K562 (cell line): ENCODE measurements around the gene PLPPR1. TPM values are rescaled to one million over a fixed set of nuclear protein-coding genes. Genes with fewer than 3 reads are reported as not detected.

Experiments used
- ATAC-seq: fragments of 200-7000 bp; cut with Tn5 transposase; 3 replicates; pipeline ENCODE4 v1.9.1; 2020; ENCODE audit warnings: moderate library complexity
- BruUV-seq: library from RNA; stranded (reverse); fragments of 400-500 nt; replicated peaks from 2 replicates; lab custom pipeline; 2021; lab: Mats Ljungman, UMichigan
- CTCF ChIA-PET: fragments of 300-600 bp; formaldehyde crosslinking; extraction: SDS; loops from one replicate; lab custom pipeline; 2021; ENCODE audit warnings: low intra/inter-chr PET ratio; lab: Yijun Ruan, JAX
- POLR2A ChIA-PET: fragments of 300-600, 350-650 bp; sonication (Branson Sonifier 250); formaldehyde crosslinking; extraction: SDS; loops from one replicate; lab custom pipeline; 2021; ENCODE audit warnings: antibody characterized with exemption, inconsistent platforms; lab: Yijun Ruan, JAX
- DNase-seq, 4 experiments: peaks; one replicate each; pipeline versions ENCODE4 v3.0.0 to v3.0.0-alpha.2; 2011 to 2018; ENCODE audit warnings: low spot score in 3 of 4, mixed read lengths in 3 of 4; ENCODE audit errors: extremely low read depth in 1 of 4
- FAIRE-seq: peaks from 2 replicates; lab custom pipeline; 2011; peaks lifted over from hg19 to GRCh38; lab: Jason Lieb, UNC
- H2AFZ ChIP-seq: 2 replicates; pipeline ENCODE4 v1.6.0; 2011; ENCODE audit warnings: low read depth, low read length, control low read depth, inconsistent platforms
- H3K27ac ChIP-seq: fragments of 200-600 bp; 3 replicates; pipeline ENCODE4 v1.8.0; 2011; ENCODE audit warnings: low read depth, mild to moderate bottlenecking, control low read depth, inconsistent platforms, low read length, moderate library complexity, mixed read lengths; ENCODE audit errors: extremely low read depth
- H3K27me3 ChIP-seq, 2 experiments: fragments of 300-600 bp in 1 of 2; 2 replicates in 1 of 2; 3 replicates in 1 of 2; pipeline versions ENCODE4 v1.6.0 to v1.8.0; 2011; ENCODE audit warnings: inconsistent platforms in 2 of 2, low read length in 2 of 2, mild to moderate bottlenecking in 1 of 2, mixed read lengths in 1 of 2, moderate library complexity in 1 of 2; ENCODE audit not compliant: control insufficient read depth in 2 of 2, insufficient read depth in 2 of 2
- H3K36me3 ChIP-seq: fragments of 300-600 bp; 3 replicates; pipeline ENCODE4 v1.8.0; 2011; ENCODE audit warnings: mild to moderate bottlenecking, low read length, inconsistent platforms; ENCODE audit not compliant: control insufficient read depth, insufficient read depth
- H3K4me1 ChIP-seq, 2 experiments: fragments of 200-600 bp in 1 of 2; replicated peaks in 1 of 2; 2 replicates in 1 of 2; 3 replicates in 1 of 2; pipeline versions ENCODE4 v1.5.1 to v1.8.0; 2011; ENCODE audit warnings: inconsistent platforms in 2 of 2, low read length in 2 of 2, mild to moderate bottlenecking in 1 of 2, mixed read lengths in 1 of 2, moderate library complexity in 1 of 2; ENCODE audit not compliant: control insufficient read depth in 2 of 2, insufficient read depth in 2 of 2
- H3K4me2 ChIP-seq: 2 replicates; pipeline ENCODE4 v1.6.1; 2011; ENCODE audit warnings: low read length, control low read depth, inconsistent platforms, mixed read lengths; ENCODE audit not compliant: insufficient read depth
- H3K4me3 ChIP-seq: fragments of 200-600 bp; sonication (generic), shearing (Covaris generic); 2 replicates; pipeline ENCODE4 v1.5.1; 2016; ENCODE audit warnings: control low read depth, inconsistent platforms
- H3K79me2 ChIP-seq: fragments of 200-600 bp; 3 replicates; pipeline ENCODE4 v1.8.0; 2011; ENCODE audit warnings: low read length, inconsistent platforms; ENCODE audit not compliant: control insufficient read depth, insufficient read depth
- H3K9ac ChIP-seq, 2 experiments: 2 replicates each; pipeline versions ENCODE4 v1.6.0 to v1.6.1; 2011; ENCODE audit warnings: low read depth in 2 of 2, low read length in 2 of 2, control low read depth in 1 of 2, inconsistent platforms in 1 of 2, mild to moderate bottlenecking in 1 of 2, mixed read lengths in 1 of 2; ENCODE audit not compliant: insufficient read depth in 1 of 2
- H3K9me1 ChIP-seq: one replicate; pipeline ENCODE4 v1.6.0; 2011; ENCODE audit warnings: inconsistent platforms, mild to moderate bottlenecking, low read length, moderate library complexity; ENCODE audit not compliant: control insufficient read depth, insufficient read depth
- H3K9me3 ChIP-seq: replicated peaks from 2 replicates; pipeline ENCODE4 v1.5.1; 2011; ENCODE audit warnings: low read depth, low read length, inconsistent platforms; ENCODE audit not compliant: control insufficient read depth, insufficient read depth
- H4K20me1 ChIP-seq: replicated peaks from 2 replicates; pipeline ENCODE4 v1.6.1; 2011; ENCODE audit warnings: low read length, inconsistent platforms, mixed read lengths; ENCODE audit not compliant: control insufficient read depth, insufficient read depth
- CBFA2T3 ChIP-seq: fragments of 450-650 bp; IDR thresholded peaks from 2 replicates; pipeline ENCODE4 v1.6.1; 2017
- CBX5 ChIP-seq: IDR thresholded peaks from 2 replicates; pipeline ENCODE4 v1.6.1; 2014; ENCODE audit warnings: low read depth, borderline replicate concordance
- NR4A1 ChIP-seq, 2 experiments: fragments of 250-450 bp in 1 of 2; fragments of 450-650 bp in 1 of 2; sonication (Bioruptor Pico) in 1 of 2; IDR thresholded peaks; 2 replicates each; pipeline versions ENCODE4 v1.4.0 to v1.6.1; 2016 to 2020; ENCODE audit warnings: mild to moderate bottlenecking in 2 of 2, missing compliant biosample characterization in 1 of 2, missing genetic modification characterization in 1 of 2, moderate library complexity in 1 of 2
- XRCC3 ChIP-seq: fragments of 450-650 bp; IDR thresholded peaks from 2 replicates; pipeline ENCODE4 v1.6.1; 2017; ENCODE audit warnings: mild to moderate bottlenecking, moderate library complexity
- ZNF445 ChIP-seq: fragments of 250-450 bp; sonication (Bioruptor Pico); IDR thresholded peaks from 2 replicates; pipeline ENCODE4 v1.4.0; 2020; ENCODE audit warnings: low read depth, mild to moderate bottlenecking, moderate library complexity
- WGBS: fragments of 100-300 bp; shearing (Covaris generic); methylation state at CpG from one replicate; pipeline ENCODE4 v1.1.6; 2016; ENCODE audit warnings: low coverage, mixed read lengths; ENCODE audit not compliant: insufficient coverage; ENCODE audit errors: missing lambda C conversion rate; 5-methylcytosine and 5-hydroxymethylcytosine counted together
- in situ Hi-C: fragments of 300-500 bp; cut with MboI; formaldehyde crosslinking; loops from 4 replicates; pipeline ENCODE4 v1.15.0; 2018; ENCODE audit warnings: inconsistent platforms, mixed read lengths
- intact Hi-C: fragments of 100-400 bp; cut with micrococcal nuclease; formaldehyde crosslinking; loops from 2 replicates; pipeline ENCODE4 v1.14.2; 2022
- polyA plus RNA-seq, 8 experiments: library from polyadenylated mRNA; depleted of rRNA in 4 of 8; stranded (reverse) in 5 of 8; unstranded in 3 of 8; fragments of >200 nt; fragmentation: Nextera tagmentation in 2 of 8; fragmentation: Illumina TruSeq in 1 of 8; extraction: Ambion mirVana in 2 of 8; extraction: Trizol in 1 of 8; gene quantifications; 2 replicates each; pipeline versions ENCODE4 v1.2.1 to v1.2.3, GENCODE V29; 2011 to 2014; ENCODE audit warnings: inconsistent platforms in 1 of 8, missing spikeins in 1 of 8
- total RNA-seq, 7 experiments: library from RNA; depleted of rRNA in 6 of 7; stranded (reverse); fragments of >200 nt in 6 of 7; fragmentation: Illumina TruSeq in 2 of 7; extraction: Trizol in 2 of 7; gene quantifications; 2 replicates each; pipeline versions ENCODE4 v1.2.1 to v1.2.3, GENCODE V29; 2011 to 2021; ENCODE audit warnings: low replicate concordance in 1 of 7
- TF ChIP-seq, protein P1 (sequence below): fragments of 250-450 bp; sonication (Bioruptor Pico); IDR thresholded peaks from 2 replicates; pipeline ENCODE4 v1.4.0; 2020

The PLPPR1 gene
- total and polyA plus RNA-seq, 9 of the 15 experiments (the other 6 are each of a cell fraction or from before 2014, with no cell fraction given) = not detected

DNA sequence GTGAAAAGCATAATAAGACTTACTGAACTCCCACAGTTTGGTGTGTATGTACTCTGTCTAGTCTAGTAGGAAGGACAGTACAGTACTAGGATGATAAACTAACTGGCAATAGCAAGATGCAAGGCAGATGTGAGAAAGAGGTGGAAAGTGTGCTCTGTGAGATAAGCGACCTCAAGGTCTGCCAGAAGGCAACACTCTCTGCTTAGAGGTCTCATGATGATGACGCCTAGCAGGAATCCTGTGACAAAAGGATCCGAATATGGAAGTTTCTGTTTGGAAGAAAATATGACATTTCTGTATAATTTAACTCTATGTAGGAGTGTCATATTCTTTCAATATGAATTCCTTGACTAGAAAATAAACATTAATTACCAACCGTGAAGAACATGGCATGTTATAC, 112.2 kb downstream of the PLPPR1 start:
- no peak for TF ChIP-seq NR4A1 (CRISPR knock-in tag; IDR thresholded peaks at IDR 0.05)
- no peak for TF ChIP-seq NR4A1 (tag; IDR thresholded peaks at IDR 0.05)
- TF ChIP-seq, protein P1, sequence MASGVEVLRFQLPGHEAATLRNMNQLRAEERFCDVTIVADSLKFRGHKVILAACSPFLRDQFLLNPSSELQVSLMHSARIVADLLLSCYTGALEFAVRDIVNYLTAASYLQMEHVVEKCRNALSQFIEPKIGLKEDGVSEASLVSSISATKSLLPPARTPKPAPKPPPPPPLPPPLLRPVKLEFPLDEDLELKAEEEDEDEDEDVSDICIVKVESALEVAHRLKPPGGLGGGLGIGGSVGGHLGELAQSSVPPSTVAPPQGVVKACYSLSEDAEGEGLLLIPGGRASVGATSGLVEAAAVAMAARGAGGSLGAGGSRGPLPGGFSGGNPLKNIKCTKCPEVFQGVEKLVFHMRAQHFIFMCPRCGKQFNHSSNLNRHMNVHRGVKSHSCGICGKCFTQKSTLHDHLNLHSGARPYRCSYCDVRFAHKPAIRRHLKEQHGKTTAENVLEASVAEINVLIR (CRISPR knock-in tag) = peak; percentile 54; the same call in 1 of the 2 replicates
- no peak for TF ChIP-seq XRCC3
- no peak for TF ChIP-seq ZNF445 (CRISPR knock-in tag)
- TF ChIP-seq CBFA2T3 = peak; percentile 36; the same call in 1 of the 2 replicates
- TF ChIP-seq CBX5 = no peak

More for the DNA sequence above, 112.2 kb downstream of the PLPPR1 start:
- Histone ChIP-seq H3K9me1 (no peaks in the 10 kb centered on the region), H3K4me1 (no peaks in the 10 kb centered on the region), H3K4me2 (no peak overlapping the region), H3K9ac (no peak overlapping the region), H4K20me1 (no peaks in the 10 kb centered on the region), H3K36me3 (no peaks in the 10 kb centered on the region), H3K27ac (no peak overlapping the region), H3K79me2 (no peaks in the 10 kb centered on the region), H3K27me3 (no peaks in the 10 kb centered on the region), H2AFZ (no peak overlapping the region), H3K9me3 (no peaks in the 10 kb centered on the region), H3K4me3 (no peak overlapping the region)
- WGBS = 0% methylated on average over 4 of the region's 4 CpGs
- DNase-seq (peak in 1 of 4 experiments; percentile 22), FAIRE-seq (no peak), ATAC-seq (no peak)
- BruUV-seq = no TSS peak
- POLR2A ChIA-PET = no interaction called here
- intact Hi-C loops (no loop called here), in situ Hi-C loops (no loop called here)
- CTCF ChIA-PET = no interaction called here
